Progenitor cell of endocrine pancreas (in vitro differentiated cells): Measurements from ENCODE around the gene PRIM2. TPM values are rescaled to one million over a fixed set of nuclear protein-coding genes. Genes with fewer than 3 reads are reported as not detected.
"Not testable (repeated sequence)": the region's sequence is repeated elsewhere in the genome, so short reads cannot be mapped to it uniquely, and the experiment has no call there.

Experiments used
- DNase-seq: peaks from one replicate; pipeline ENCODE4 v3.0.0; 2021; ENCODE audit warnings: low spot score; ENCODE audit not compliant: unreplicated experiment
- H3K27ac Mint-ChIP-seq: 2 replicates; pipeline ENCODE4 v1.8.0; 2021; ENCODE audit warnings: mild to moderate bottlenecking, moderate library complexity, mixed read lengths
- H3K27me3 Mint-ChIP-seq: 2 replicates; pipeline ENCODE4 v1.8.0; 2021; ENCODE audit warnings: mixed read lengths
- H3K36me3 Mint-ChIP-seq: 2 replicates; pipeline ENCODE4 v1.8.0; 2022; ENCODE audit warnings: mixed read lengths; ENCODE audit not compliant: insufficient read depth
- H3K4me1 Mint-ChIP-seq: 2 replicates; pipeline ENCODE4 v1.8.0; 2021; ENCODE audit warnings: low read depth, mixed read lengths
- H3K4me3 Mint-ChIP-seq: 2 replicates; pipeline ENCODE4 v1.8.0; 2021; ENCODE audit warnings: low read depth, mild to moderate bottlenecking, moderate library complexity, mixed read lengths
- H3K9me3 Mint-ChIP-seq: 2 replicates; pipeline ENCODE4 v1.8.0; 2021; ENCODE audit warnings: low read depth, mixed read lengths
- total RNA-seq: library from RNA; stranded (reverse); gene quantifications from 2 replicates; pipeline ENCODE4 v1.2.1, GENCODE V29; 2021
- TF ChIP-seq, protein P1 (sequence below): fragments of 200-600 bp; sonication (generic); IDR thresholded peaks from one replicate; pipeline ENCODE4 v1.5.0; 2021; ENCODE audit warnings: antibody characterized with exemption, mild to moderate bottlenecking; ENCODE audit not compliant: unreplicated experiment

Gene PRIM2
- total RNA-seq, 1 donor from 2014 or later = 26.2 TPM

DNA sequence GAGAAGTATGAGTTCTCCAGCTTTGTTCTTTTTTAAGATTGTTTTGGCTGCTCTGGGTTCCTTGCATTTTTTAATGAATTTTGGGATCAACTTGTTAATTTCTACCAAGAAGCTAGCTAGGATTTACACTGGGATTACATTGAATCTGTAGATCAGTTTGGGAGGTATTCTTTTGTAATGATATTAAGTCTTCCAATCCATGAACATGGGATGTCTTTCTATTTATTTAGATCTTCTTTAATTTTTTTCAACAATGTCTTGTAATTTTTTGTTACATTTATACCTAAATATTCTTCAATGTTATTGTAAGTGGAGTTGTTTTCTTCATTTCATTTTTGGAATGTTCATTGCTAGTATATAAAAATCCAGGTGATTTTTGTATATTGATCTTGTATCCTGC is 12.5 kb downstream of the PRIM2 start:
- H3K36me3 Mint-ChIP-seq = peaks cover 80% of the 10 kb centered on the region
- no peak overlapping the region for H3K4me3 Mint-ChIP-seq
- H3K9me3 Mint-ChIP-seq = peaks cover 60% of the 10 kb centered on the region
- no peak for DNase-seq
- no peak overlapping the region for H3K27ac Mint-ChIP-seq
- TF ChIP-seq, protein P1, sequence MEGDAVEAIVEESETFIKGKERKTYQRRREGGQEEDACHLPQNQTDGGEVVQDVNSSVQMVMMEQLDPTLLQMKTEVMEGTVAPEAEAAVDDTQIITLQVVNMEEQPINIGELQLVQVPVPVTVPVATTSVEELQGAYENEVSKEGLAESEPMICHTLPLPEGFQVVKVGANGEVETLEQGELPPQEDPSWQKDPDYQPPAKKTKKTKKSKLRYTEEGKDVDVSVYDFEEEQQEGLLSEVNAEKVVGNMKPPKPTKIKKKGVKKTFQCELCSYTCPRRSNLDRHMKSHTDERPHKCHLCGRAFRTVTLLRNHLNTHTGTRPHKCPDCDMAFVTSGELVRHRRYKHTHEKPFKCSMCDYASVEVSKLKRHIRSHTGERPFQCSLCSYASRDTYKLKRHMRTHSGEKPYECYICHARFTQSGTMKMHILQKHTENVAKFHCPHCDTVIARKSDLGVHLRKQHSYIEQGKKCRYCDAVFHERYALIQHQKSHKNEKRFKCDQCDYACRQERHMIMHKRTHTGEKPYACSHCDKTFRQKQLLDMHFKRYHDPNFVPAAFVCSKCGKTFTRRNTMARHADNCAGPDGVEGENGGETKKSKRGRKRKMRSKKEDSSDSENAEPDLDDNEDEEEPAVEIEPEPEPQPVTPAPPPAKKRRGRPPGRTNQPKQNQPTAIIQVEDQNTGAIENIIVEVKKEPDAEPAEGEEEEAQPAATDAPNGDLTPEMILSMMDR = no peak
- no peaks in the 10 kb centered on the region for H3K27me3 Mint-ChIP-seq
- no peaks in the 10 kb centered on the region for H3K4me1 Mint-ChIP-seq

- no peak for DNase-seq
- H3K4me1 Mint-ChIP-seq = peaks cover 3% of the 10 kb centered on the region
- H3K27ac Mint-ChIP-seq = no peak overlapping the region
- no peaks in the 10 kb centered on the region for H3K27me3 Mint-ChIP-seq
- peaks cover 12% of the 10 kb centered on the region for H3K36me3 Mint-ChIP-seq
- TF ChIP-seq, protein P1 = no peak
- H3K9me3 Mint-ChIP-seq = peaks cover 4% of the 10 kb centered on the region
- H3K4me3 Mint-ChIP-seq = no peak overlapping the region
Observed at GRCh38 chr6:57342148-57342669, 24.8 kb downstream of the PRIM2 start.

DNA sequence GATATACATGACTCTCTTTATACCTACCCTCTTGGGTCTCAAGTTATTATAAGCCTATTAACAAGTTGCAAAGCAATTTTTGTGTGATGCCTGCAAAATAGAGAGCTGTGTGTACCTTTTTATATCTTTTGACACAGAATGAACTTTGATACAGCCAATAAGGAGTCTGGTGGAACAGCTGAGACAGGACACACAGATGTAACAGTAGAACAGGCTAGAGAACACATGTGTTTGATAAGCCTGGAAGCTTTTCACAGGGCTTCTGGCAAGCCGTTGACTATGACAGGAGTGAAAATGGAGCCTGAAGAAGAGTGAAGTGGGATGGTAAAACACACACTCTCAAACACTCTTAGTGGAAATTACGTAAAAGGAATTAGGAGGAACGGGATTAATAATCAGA is 25.9 kb downstream of the PRIM2 start:
- H3K27me3 Mint-ChIP-seq, H3K27ac Mint-ChIP-seq, H3K4me1 Mint-ChIP-seq, DNase-seq, H3K9me3 Mint-ChIP-seq, H3K4me3 Mint-ChIP-seq: not testable (repeated sequence)
- peaks cover 10% of the 10 kb centered on the region for H3K36me3 Mint-ChIP-seq

- H3K9me3 Mint-ChIP-seq, H3K4me3 Mint-ChIP-seq, DNase-seq, H3K27me3 Mint-ChIP-seq, H3K27ac Mint-ChIP-seq: not testable (repeated sequence)
- H3K4me1 Mint-ChIP-seq = peaks cover 13% of the 10 kb centered on the region
- peaks cover 13% of the 10 kb centered on the region for H3K36me3 Mint-ChIP-seq
Observed at GRCh38 chr6:57346715-57347114, 29.3 kb downstream of the PRIM2 start.

DNA sequence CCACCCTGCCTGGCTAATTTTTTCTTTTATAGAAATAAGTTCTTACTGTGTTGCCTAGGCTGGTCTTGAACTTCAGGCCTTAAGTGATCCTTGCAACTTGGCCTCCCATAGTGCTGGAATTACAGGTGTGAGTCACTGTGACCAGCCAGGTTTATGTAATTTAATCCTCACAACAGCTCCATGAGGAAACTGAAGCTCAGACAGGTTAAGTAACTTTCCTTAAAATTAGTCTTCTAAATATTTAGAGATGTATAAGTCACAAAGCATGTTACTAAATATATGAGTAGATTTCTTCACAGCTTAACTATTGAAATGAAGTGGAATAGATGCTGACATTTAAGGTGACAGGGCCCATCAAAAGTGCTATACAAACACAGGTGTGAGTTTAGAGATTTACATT is 30.2 kb downstream of the PRIM2 start:
- not testable (repeated sequence) for H3K4me3 Mint-ChIP-seq, H3K9me3 Mint-ChIP-seq, H3K27me3 Mint-ChIP-seq, H3K27ac Mint-ChIP-seq, H3K4me1 Mint-ChIP-seq, DNase-seq
- peaks cover 13% of the 10 kb centered on the region for H3K36me3 Mint-ChIP-seq

- not testable (repeated sequence) for H3K27me3 Mint-ChIP-seq, H3K36me3 Mint-ChIP-seq, DNase-seq, H3K9me3 Mint-ChIP-seq, H3K4me3 Mint-ChIP-seq, H3K27ac Mint-ChIP-seq
- peaks cover 11% of the 10 kb centered on the region for H3K4me1 Mint-ChIP-seq
Observed at GRCh38 chr6:57350443-57350842, 33.0 kb downstream of the PRIM2 start.

- H3K27me3 Mint-ChIP-seq, H3K36me3 Mint-ChIP-seq, DNase-seq, H3K4me3 Mint-ChIP-seq, H3K9me3 Mint-ChIP-seq, H3K27ac Mint-ChIP-seq: not testable (repeated sequence)
- H3K4me1 Mint-ChIP-seq = peaks cover 11% of the 10 kb centered on the region
Observed at GRCh38 chr6:57352596-57352995, 35.2 kb downstream of the PRIM2 start.

DNA sequence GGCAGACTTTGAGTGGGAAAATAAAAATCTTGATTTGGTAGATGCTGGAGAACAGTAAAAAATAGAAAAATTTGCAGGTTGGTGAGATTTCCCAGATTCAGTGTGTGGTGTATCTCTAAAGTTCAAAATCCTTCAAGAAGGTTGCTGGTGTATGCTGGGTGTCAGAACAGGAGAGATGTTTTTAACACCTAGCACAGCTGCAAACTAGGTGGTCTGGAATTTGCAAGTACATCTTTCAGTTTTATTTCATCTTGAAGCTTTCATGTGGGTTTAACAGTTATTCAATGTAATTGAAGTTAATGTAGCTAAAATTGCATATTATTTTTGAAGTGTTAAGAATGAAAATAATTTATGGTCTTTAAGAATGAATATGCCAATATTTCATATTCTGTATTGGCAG is 40.9 kb downstream of the PRIM2 start:
- not testable (repeated sequence) for H3K9me3 Mint-ChIP-seq, H3K36me3 Mint-ChIP-seq, DNase-seq, H3K4me1 Mint-ChIP-seq, H3K27me3 Mint-ChIP-seq, H3K27ac Mint-ChIP-seq, H3K4me3 Mint-ChIP-seq

- not testable (repeated sequence) for H3K4me3 Mint-ChIP-seq, H3K27me3 Mint-ChIP-seq, DNase-seq, H3K27ac Mint-ChIP-seq, H3K4me1 Mint-ChIP-seq, H3K36me3 Mint-ChIP-seq, H3K9me3 Mint-ChIP-seq
Observed at GRCh38 chr6:57359766-57360165, 42.3 kb downstream of the PRIM2 start.

GRCh38 chr6:57362340-57362739 is 44.9 kb downstream of the PRIM2 start:
- not testable (repeated sequence) for H3K4me3 Mint-ChIP-seq, H3K36me3 Mint-ChIP-seq, H3K27me3 Mint-ChIP-seq, H3K4me1 Mint-ChIP-seq, H3K9me3 Mint-ChIP-seq, H3K27ac Mint-ChIP-seq, DNase-seq

DNA sequence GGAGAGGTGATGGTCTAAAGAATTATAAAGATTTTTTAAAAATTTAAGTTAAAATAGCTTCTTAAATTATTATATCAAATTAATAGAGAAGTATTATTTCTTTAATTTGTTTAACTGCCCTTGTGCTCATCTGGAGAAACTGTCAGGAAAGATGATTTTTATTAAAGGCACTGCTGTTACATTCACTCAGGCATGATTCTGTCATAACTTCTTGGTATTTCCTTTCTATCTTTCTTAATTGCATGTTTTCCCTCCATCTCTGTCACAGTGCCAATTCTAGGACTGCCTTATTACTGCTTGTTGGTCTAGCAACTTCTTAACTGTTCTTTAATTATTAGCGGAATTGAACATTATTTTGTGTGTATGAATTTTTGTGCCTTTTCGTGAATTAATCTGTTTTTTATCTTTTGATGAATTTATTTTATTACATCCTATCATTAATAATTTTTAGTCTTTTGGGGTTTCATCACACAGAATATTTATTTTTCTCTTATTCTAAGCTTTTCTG is 47.7 kb downstream of the PRIM2 start:
- DNase-seq, H3K4me3 Mint-ChIP-seq, H3K9me3 Mint-ChIP-seq, H3K27me3 Mint-ChIP-seq, H3K27ac Mint-ChIP-seq, H3K36me3 Mint-ChIP-seq, H3K4me1 Mint-ChIP-seq: not testable (repeated sequence)
